Measurements from ENCODE around the gene HDAC5. TPM values are rescaled to one million over a fixed set of nuclear protein-coding genes. Genes with fewer than 3 reads are reported as not detected.
"Not testable (repeated sequence)": the region's sequence is repeated elsewhere in the genome, so short reads cannot be mapped to it uniquely, and the experiment has no call there.

HDAC5 gene
- total RNA-seq, 2 experiments from 2014 or later = 24.0 to 24.9 TPM

- peaks cover 26% of the 10 kb centered on the region for H3K4me1 Mint-ChIP-seq (ENCODE audit: low read depth)
- CTCF ChIA-PET = interaction anchor here (1.3 to 1.4 kb wide), 2 partner anchors 25 to 36 kb away, joined by 3 to 4 read pairs; partner anchors contain the start of gene HDAC5
- peaks cover 42% of the 10 kb centered on the region for H3K36me3 Mint-ChIP-seq (ENCODE audit: low read depth)
- POLR2A ChIA-PET = interaction anchor here (2.4 kb wide), 1 partner anchor 37 kb away, joined by 9 read pairs; the partner anchor contains the start of gene TMUB2
- not testable (repeated sequence) for H3K27ac Mint-ChIP-seq; H3K27me3 Mint-ChIP-seq (ENCODE audit: low read depth); DNase-seq; H3K9me3 Mint-ChIP-seq (ENCODE audit: insufficient read depth); H3K4me3 Mint-ChIP-seq; ATAC-seq
These were observed 25.6 kb upstream of the HDAC5 start for GRCh38 chr17:44149066-44149465.

GRCh38 chr17:44147812-44148211 is 24.4 kb upstream of the HDAC5 start:
- ATAC-seq (no peak), DNase-seq (no peak)
- ChIA-PET CTCF (interaction anchor here (1.3 kb wide), 1 partner anchor 24 kb away, joined by 4 read pairs; the partner anchor contains the start of gene HDAC5), POLR2A (no interaction called here)
- no peak overlapping the region for H3K4me3 Mint-ChIP-seq
- peaks cover 40% of the 10 kb centered on the region for H3K36me3 Mint-ChIP-seq (ENCODE audit: low read depth)
- H3K4me1 Mint-ChIP-seq (ENCODE audit: low read depth) = peaks cover 27% of the 10 kb centered on the region
- H3K27me3 Mint-ChIP-seq (ENCODE audit: low read depth) = no peaks in the 10 kb centered on the region
- no peak overlapping the region for H3K27ac Mint-ChIP-seq
- no peaks in the 10 kb centered on the region for H3K9me3 Mint-ChIP-seq (ENCODE audit: insufficient read depth)

GRCh38 chr17:44146375-44147346 is 23.2 kb upstream of the HDAC5 start:
- ATAC-seq (no peak), DNase-seq (no peak)
- peaks cover 28% of the 10 kb centered on the region for H3K4me1 Mint-ChIP-seq (ENCODE audit: low read depth)
- no peak overlapping the region for H3K4me3 Mint-ChIP-seq
- ChIA-PET POLR2A (no interaction called here), CTCF (interaction anchor here (1.1 to 1.4 kb wide), 3 partner anchors 20 to 23 kb away, joined by 3 read pairs; partner anchors contain the start of gene HDAC5)
- H3K27ac Mint-ChIP-seq = peak overlapping the region; percentile 12
- no peaks in the 10 kb centered on the region for H3K27me3 Mint-ChIP-seq (ENCODE audit: low read depth)
- H3K36me3 Mint-ChIP-seq (ENCODE audit: low read depth) = peaks cover 34% of the 10 kb centered on the region
- H3K9me3 Mint-ChIP-seq (ENCODE audit: insufficient read depth) = no peaks in the 10 kb centered on the region

- H3K9me3 Mint-ChIP-seq (ENCODE audit: insufficient read depth) = no peaks in the 10 kb centered on the region
- H3K36me3 Mint-ChIP-seq (ENCODE audit: low read depth) = peaks cover 31% of the 10 kb centered on the region
- H3K27ac Mint-ChIP-seq = no peak overlapping the region
- no peak overlapping the region for H3K4me3 Mint-ChIP-seq
- ChIA-PET CTCF (interaction anchor here (1.1 kb wide), 1 partner anchor 22 kb away, joined by 3 read pairs; the partner anchor contains the start of gene HDAC5), POLR2A (interaction anchor here (0.7 to 1.2 kb wide), 2 partner anchors 41 to 80 kb away, joined by 4 to 5 read pairs; partner anchors contain the start of gene TMUB2)
- no peak for DNase-seq
- no peak for ATAC-seq
- H3K27me3 Mint-ChIP-seq (ENCODE audit: low read depth) = no peaks in the 10 kb centered on the region
- peaks cover 26% of the 10 kb centered on the region for H3K4me1 Mint-ChIP-seq (ENCODE audit: low read depth)
These were observed 21.7 kb upstream of the HDAC5 start for GRCh38 chr17:44144966-44145739.

- Mint-ChIP-seq H3K4me1 (ENCODE audit: low read depth) (peaks cover 22% of the 10 kb centered on the region), H3K36me3 (ENCODE audit: low read depth) (peaks cover 26% of the 10 kb centered on the region), H3K4me3 (peak overlapping the region; percentile 18)
- H3K27me3 Mint-ChIP-seq (ENCODE audit: low read depth); DNase-seq; POLR2A ChIA-PET; H3K27ac Mint-ChIP-seq; ATAC-seq; H3K9me3 Mint-ChIP-seq (ENCODE audit: insufficient read depth): not testable (repeated sequence)
- CTCF ChIA-PET = interaction anchor here (1.2 kb wide), 1 partner anchor 20 kb away, joined by 5 read pairs; the partner anchor contains the start of gene HDAC5
These were observed 20.5 kb upstream of the HDAC5 start for GRCh38 chr17:44143921-44144320.

- ChIA-PET POLR2A (interaction anchor here (1.0 to 1.2 kb wide), 2 partner anchors 14 to 49 kb away, joined by 3 to 8 read pairs; partner anchors contain the start of genes HDAC5 and TMUB2), CTCF (interaction anchor here (1.4 to 2.2 kb wide), 2 partner anchors 15 to 30 kb away, joined by 6 to 9 read pairs; partner anchors contain the start of gene HDAC5)
- Mint-ChIP-seq H3K9me3 (ENCODE audit: insufficient read depth) (no peaks in the 10 kb centered on the region), H3K4me1 (ENCODE audit: low read depth) (peaks cover 30% of the 10 kb centered on the region), H3K36me3 (ENCODE audit: low read depth) (no peaks in the 10 kb centered on the region), H3K27me3 (ENCODE audit: low read depth) (peaks cover 4% of the 10 kb centered on the region), H3K4me3 (no peak overlapping the region), H3K27ac (peak overlapping the region; percentile 25)
- ATAC-seq = no peak
- DNase-seq = peak; percentile 55
These were observed 14.7 kb upstream of the HDAC5 start for GRCh38 chr17:44137891-44138709.

- ATAC-seq (no peak), DNase-seq (no peak)
- CTCF ChIA-PET = no interaction called here
- no peaks in the 10 kb centered on the region for H3K36me3 Mint-ChIP-seq (ENCODE audit: low read depth)
- POLR2A ChIA-PET = no interaction called here
- no peak overlapping the region for H3K4me3 Mint-ChIP-seq
- no peaks in the 10 kb centered on the region for H3K9me3 Mint-ChIP-seq (ENCODE audit: insufficient read depth)
- H3K27me3 Mint-ChIP-seq (ENCODE audit: low read depth) = peaks cover 4% of the 10 kb centered on the region
- peaks cover 18% of the 10 kb centered on the region for H3K4me1 Mint-ChIP-seq (ENCODE audit: low read depth)
- no peak overlapping the region for H3K27ac Mint-ChIP-seq
These were observed 11.5 kb upstream of the HDAC5 start for GRCh38 chr17:44134752-44135568.

GRCh38 chr17:44133918-44134476 is 10.6 kb upstream of the HDAC5 start:
- Mint-ChIP-seq H3K27me3 (ENCODE audit: low read depth) (peaks cover 4% of the 10 kb centered on the region), H3K36me3 (ENCODE audit: low read depth) (no peaks in the 10 kb centered on the region), H3K9me3 (ENCODE audit: insufficient read depth) (no peaks in the 10 kb centered on the region), H3K4me1 (ENCODE audit: low read depth) (peaks cover 18% of the 10 kb centered on the region), H3K27ac (no peak overlapping the region), H3K4me3 (no peak overlapping the region)
- ChIA-PET CTCF (interaction anchor here (0.8 to 1.5 kb wide), 3 partner anchors 10 to 288 kb away, joined by 3 to 7 read pairs (median 3); partner anchors contain the start of gene HDAC5), POLR2A (interaction anchor here (1.4 kb wide), 1 partner anchor 10 kb away, joined by 6 read pairs; the partner anchor contains the start of gene HDAC5)
- DNase-seq (no peak), ATAC-seq (no peak)

- no peak for ATAC-seq
- POLR2A ChIA-PET = no interaction called here
- H3K4me3 Mint-ChIP-seq = no peak overlapping the region
These were observed 8.9 kb upstream of the HDAC5 start for GRCh38 chr17:44132275-44132821.

GRCh38 chr17:44131372-44131771 is 7.9 kb upstream of the HDAC5 start:
- CTCF ChIA-PET = interaction anchor here (1.6 kb wide), 1 partner anchor 8 kb away, joined by 17 read pairs; the partner anchor contains the start of gene HDAC5

More at GRCh38 chr17:44132275-44132821, 8.9 kb upstream of the HDAC5 start:
- Mint-ChIP-seq H3K4me1 (ENCODE audit: low read depth) (peaks cover 5% of the 10 kb centered on the region), H3K9me3 (ENCODE audit: insufficient read depth) (no peaks in the 10 kb centered on the region), H3K27me3 (ENCODE audit: low read depth) (peaks cover under 1% of the 10 kb centered on the region), H3K36me3 (ENCODE audit: low read depth) (no peaks in the 10 kb centered on the region), H3K27ac (no peak overlapping the region)
- no peak for DNase-seq
- CTCF ChIA-PET = interaction anchor here (1.5 to 1.6 kb wide), 2 partner anchors 9 to 18 kb away, joined by 7 to 17 read pairs; partner anchors contain the start of gene HDAC5

More at GRCh38 chr17:44131372-44131771, 7.9 kb upstream of the HDAC5 start:
- POLR2A ChIA-PET = interaction anchor here (0.7 kb wide), 1 partner anchor 52 kb away, joined by 3 read pairs; no protein-coding TSS in a partner anchor
- not testable (repeated sequence) for H3K4me1 Mint-ChIP-seq (ENCODE audit: low read depth); DNase-seq; ATAC-seq; H3K4me3 Mint-ChIP-seq; H3K9me3 Mint-ChIP-seq (ENCODE audit: insufficient read depth); H3K36me3 Mint-ChIP-seq (ENCODE audit: low read depth); H3K27ac Mint-ChIP-seq; H3K27me3 Mint-ChIP-seq (ENCODE audit: low read depth)
